ENCODE data around the gene RNASEL. TPM values are rescaled to one million over a fixed set of nuclear protein-coding genes. Genes with fewer than 3 reads are reported as not detected.
"Not testable (repeated sequence)": the region's sequence is repeated elsewhere in the genome, so short reads cannot be mapped to it uniquely, and the experiment has no call there.

RNASEL gene
- polyA plus RNA-seq, 12 donors = 2.8 to 8.9 (median 5.9) TPM; not detected in 1

DNA sequence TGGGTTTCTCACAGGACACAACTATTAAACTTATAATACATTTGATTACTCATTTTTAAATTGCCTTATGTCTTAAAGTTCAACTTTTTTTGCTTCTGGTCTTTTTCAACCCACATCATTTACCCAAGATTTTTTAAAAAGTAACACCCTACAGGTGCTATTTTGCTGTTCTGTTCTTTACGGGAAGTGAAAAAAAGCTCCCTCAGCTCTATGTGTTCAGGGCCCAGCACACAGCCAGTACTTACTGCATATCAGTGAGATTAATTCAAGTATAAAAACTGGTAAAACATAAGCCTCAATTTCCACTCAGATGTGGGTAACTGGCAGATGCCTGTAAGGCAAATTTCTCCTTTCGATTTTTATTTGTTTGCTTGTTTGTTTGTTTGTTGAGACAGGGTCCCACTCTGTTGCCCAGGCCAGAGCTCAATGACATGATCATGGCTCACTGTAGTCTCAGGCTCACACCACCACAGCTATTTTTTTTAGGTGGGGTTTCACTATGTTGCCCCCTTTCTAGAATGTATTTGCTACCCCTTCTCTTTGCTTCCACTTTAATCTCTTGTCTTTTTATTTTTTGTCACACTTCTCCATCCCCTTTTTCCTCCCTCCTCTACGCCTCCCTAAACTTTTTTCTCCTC lies 20.3 kb downstream of the RNASEL start:
- no peak for DNase-seq

DNA sequence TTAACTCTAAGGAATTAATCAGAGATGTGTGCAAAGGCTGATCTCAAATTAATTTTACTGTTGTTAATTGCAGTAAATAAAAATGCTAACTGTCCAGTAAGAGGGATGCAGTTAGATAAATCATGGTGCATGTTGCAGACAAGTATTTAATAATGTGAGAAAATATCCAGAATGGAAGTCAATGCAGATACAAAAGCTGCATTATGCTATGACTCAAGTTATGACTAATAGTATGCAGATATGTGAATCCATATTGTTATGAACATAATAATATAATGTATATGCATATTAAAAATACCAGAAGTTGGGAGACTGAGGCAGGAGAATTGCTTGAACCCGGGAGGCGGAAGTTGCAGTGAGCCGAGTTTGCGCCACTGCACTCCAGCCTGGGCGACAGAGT lies 21.4 kb downstream of the RNASEL start:
- DNase-seq = no peak

DNA sequence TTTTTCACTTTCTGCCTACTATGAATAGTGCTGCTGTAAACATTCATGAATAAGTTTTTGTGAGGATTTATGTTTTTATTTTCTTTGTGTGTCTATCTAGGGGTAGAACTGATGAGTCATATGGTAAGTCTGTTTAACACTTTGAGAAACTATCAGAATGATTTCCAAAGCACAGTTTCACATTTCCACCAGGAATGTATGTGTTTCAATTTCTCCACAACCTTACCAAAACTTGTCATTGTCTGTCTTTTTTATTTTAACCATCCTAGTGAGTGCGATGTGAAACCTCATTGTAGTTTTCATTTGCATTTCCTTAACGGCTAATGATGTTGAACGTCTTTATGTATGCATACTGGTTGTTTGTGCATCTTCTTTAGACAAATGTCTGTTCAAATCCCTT lies 23.5 kb downstream of the RNASEL start:
- DNase-seq = no peak

DNA sequence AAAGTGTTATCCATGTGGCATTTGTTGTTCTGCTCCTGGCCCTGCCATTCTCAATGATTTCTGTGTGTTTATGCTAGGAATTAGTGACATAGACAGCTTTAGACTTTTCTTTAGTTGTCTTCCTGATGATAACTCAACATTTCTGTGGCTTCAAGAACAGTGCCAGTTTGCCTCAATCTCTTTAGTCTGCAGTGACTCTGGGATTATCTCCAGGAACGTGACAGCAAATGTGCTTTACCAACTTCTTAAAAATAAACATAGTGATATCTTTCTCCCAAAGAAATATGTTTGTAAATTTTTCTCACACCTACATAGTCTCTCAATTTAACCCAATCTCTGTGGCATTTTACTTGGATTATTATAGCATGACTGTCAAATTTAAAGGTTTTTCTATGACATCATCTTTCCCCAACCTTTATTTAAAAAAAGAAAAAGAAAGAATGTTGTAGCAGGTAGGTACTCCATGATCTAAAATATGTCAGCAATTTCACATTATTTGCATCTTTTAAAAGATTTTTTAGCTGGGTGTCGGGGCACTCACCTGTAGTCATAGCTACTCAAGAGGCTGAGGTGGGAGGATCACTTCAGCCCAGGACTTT lies 24.6 kb downstream of the RNASEL start:
- no peak for DNase-seq

DNA sequence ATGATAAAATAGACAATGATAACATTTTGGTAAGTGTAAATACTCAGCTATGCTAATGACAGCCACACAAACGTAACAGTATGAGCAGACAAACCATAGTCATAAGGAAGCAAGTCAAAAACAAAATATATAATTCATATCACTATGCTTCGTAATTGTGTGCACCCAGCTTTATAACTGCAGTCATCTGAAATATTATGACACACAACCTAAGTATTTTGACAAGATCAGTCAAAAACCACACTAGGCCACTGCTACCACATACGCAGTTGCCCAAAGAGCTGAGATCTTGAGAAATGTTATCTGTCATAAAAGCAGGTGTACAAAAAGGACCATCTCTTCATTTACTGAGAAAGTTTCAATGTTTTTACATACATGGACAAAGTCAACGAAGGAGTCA lies 26.0 kb downstream of the RNASEL start:
- DNase-seq = no peak

DNA sequence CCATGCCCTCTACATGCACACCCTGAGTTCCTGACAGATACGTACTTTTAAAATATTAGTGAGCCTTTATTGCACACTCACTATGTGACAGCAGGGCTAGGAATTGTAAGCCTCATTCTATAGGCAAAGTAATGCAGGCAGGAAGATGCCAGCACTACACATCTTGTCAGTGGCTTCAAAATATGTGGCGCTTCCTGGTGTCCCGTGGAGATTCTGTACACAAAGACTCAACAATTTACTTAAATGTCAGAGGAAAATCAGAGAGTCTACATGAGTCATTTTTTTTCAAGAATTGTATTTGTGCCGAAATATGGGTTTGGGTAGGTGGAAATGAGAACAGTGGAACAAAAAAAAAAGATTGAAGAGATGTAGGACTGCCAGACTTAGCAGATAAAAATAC lies 27.6 kb downstream of the RNASEL start:
- no peak for DNase-seq

DNA sequence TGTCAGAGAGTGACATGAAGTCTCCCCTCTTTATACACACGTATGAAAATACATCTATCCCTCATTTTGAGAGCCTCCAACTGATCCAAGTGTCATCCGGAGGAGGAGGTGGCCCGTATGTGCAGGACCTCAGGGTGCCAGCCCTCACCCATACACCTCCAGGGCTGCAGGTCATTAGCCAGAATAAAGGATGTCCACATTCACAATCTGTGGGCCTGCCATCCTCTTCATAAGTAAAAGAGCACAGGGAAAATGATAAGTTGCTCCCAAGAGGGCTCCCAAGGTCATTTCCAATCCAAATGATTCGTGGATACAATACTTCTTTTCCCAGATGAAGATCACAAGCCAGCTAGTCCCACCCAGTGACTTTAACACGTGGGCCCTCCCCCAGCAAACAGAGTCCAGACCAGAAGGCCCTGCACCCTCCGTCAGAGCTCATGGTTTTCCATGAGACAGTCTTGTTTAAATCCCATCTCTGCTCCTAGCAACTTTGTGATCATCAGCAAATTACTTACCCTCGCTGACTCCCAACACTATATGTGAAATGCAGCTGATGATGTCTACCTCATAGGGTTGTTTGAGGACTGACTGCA lies 28.6 kb downstream of the RNASEL start:
- peak; percentile 0 for DNase-seq

DNA sequence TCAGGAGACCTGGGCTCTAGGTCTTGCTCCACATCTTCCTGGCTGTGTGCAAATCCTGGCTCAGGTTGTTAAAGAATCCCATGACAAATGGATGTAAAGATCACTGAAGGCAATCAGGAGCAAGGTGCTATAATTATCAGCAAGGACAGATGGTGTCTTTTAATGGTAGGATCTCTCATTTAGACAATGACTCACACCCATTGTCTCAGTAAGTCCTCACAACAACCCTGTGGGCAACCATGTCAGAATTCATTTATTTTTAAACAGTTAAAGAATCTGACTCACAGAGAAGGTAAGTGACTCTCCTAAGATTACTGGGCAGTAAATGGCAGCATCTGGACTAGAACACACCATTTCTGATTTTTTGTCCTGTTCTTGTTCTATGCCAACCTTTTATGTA lies 32.8 kb downstream of the RNASEL start:
- DNase-seq = no peak

DNA sequence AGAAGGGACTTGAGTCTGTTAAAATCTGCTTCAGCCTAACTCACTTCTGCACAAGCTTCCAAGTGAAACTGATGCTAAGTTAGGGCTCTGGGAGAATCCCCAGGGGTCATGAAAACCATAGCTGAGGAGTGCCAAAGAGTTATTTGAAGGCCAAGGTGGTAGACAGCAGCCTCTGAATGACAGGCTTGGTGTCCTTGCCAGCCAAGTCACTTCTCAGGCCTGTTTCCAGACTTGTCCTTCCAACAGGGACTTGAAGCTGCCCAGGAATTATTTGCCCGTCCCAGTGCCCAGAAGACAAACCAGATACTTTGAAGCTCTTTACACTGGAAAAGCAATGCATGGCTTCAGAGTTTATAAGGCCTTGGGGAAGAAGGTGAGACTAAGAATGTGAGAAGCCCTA lies 33.6 kb downstream of the RNASEL start:
- no peak for DNase-seq

DNA sequence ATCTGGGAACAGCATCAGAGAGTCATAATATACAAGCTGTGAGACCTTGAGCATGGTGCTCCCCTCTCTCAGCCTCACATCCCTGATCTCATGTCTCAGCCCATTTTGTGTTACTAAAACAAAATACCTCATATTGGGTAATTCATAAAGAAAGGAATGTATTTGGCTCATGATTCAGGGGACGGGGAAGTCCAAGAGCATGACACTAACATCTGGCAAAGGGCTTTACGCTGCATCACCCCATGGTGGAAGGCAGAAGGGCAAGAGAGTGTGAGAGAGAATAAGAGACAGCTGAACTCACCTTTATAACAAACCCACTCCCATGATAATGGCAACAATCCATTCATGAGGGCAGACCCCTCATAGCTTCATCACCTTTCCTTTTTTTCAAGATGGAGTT lies 36.5 kb downstream of the RNASEL start:
- no peak for DNase-seq

DNA sequence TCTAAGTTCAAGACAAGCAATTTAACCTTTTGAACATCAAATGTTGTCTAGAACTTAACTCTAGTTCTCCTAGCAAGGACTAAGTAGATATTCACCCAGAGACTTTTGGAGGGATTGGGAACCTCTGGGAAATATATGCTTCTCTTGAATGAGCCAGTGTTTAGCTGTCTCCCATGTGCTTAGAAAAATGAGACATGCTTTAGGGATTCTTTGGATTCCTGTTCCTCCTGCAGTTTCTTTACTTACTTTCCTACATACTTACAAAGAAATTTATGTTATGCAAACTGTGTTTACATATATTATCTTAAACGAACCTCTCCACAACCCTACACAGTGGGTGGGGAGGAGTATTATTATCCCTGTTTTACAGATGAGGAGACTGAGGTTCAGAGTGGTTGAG lies 39.2 kb downstream of the RNASEL start:
- no peak for DNase-seq

DNA sequence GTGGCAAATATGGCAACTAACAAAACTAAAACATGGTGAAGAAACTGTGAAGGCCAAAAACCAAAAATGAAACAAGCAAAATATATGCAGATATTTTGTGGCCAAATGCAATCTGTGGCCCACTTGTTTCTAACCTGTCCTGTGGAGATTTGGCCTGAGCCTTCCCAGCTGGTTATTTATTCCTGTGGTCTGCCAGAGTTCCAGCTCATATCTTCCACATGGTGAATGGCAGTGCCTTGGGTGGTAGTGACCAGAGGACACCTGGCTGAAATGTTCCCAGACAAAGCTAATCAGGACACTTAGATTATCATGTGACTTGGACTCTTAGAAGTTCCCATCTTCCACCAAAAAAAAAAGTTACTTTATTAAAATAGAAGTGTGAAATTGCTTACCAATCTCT lies 39.7 kb downstream of the RNASEL start:
- no peak for DNase-seq

DNA sequence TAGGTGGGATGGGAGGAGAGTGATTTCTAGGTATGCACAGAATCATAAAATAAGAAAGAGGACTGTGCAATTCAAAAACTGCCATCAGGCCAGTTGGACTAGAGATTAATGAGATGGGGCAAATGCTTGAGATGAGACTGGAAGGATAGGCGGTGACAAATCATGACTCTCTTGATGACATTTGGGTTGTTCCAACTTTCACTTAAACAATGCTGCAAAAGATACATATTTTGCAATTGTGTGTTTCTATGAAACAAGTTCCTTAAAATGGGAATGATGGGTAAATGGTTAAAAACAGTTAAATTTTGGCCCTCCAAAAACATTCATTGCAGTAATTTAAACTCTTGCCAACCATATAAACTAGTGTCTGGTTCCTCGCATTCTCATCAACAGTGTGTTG lies 55.2 kb downstream of the RNASEL start:
- DNase-seq = no peak

DNA sequence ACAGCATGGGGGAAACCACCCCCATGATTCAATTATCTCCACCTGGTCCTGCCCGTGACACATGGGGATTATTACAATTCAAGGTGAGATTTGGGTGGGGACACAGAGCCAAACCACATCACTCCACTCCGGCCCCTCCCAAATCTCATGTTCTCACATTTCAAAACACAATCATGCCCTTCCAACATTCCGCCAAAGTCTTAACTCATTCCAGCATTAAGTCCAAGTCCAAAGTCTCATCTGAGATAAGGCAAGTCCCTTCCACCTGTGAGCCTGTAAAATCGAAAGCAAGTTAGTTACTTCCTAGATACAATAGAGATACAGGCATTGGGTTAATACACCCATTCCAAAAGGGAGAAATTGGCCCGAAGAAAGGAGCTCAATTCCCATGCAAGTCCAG lies 60.9 kb downstream of the RNASEL start:
- DNase-seq = not testable (repeated sequence)

DNA sequence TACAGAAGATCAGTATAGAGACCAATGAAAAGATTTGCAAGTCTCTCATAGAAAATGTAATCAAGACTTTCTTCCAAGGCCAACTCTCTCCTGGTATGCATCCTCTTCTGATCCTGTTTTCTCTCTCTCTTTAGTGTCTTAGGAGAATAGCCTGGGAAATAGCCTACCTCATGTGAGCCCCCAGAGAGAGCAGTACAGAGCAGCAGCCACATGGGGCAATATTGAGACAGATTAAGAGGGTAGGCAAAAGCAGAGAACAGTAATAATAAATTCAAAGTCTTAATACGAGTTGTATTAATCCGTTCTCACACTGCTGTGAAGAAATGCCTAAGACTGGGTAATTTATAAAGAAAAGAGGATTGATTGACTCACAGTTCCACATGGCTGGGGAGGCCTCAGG lies 61.4 kb downstream of the RNASEL start:
- DNase-seq = no peak

DNA sequence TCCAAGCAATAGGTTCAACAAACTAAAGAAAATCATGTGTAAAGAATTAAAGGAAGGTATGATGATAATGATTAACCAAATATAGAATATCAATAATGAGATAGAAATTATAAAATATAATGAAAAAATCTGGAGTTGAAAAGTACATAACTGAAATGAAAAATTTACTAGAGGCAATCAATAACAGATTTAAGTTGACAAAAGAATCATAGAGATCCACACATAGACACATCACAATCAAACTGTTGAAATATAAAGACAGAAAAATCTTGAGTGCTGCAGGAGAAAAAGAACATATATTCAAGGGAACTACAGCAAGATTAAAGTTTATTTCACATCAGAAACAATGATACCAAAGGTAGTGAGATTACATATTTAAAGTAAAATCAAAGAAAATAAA lies 63.7 kb downstream of the RNASEL start:
- DNase-seq = no peak

Other genes starting within 250 kb of the RNASEL start
- gene GLUL, start 197.5 kb downstream of the RNASEL start, polyA plus RNA-seq (ENCODE audit: insufficient read length in 12 of 12) = 100 to 1,000 TPM in 11 of 12 donors, not detected in 1; 110 to 402 (median 289) TPM
- under 1 TPM in 5 of 12 donors, not detected in 7; 0.05 to 0.17 (median 0.09) TPM for gene TEDDM1, start 188.6 kb downstream of the RNASEL start, polyA plus RNA-seq (ENCODE audit: insufficient read length in 12 of 12)
- not detected for gene RGSL1, start 139.1 kb downstream of the RNASEL start, polyA plus RNA-seq (ENCODE audit: insufficient read length in 12 of 12)
- 10 to 100 TPM in 5 of 12 donors, 1 to 10 TPM in 6, not detected in 1; 5.1 to 23.5 (median 9.3) TPM for gene RGS16, start 15.1 kb upstream of the RNASEL start, polyA plus RNA-seq (ENCODE audit: insufficient read length in 12 of 12)
- under 1 TPM in 9 of 12 donors, not detected in 3; 0.03 to 0.20 (median 0.12) TPM for gene RGS8, start 95.3 kb upstream of the RNASEL start, polyA plus RNA-seq (ENCODE audit: insufficient read length in 12 of 12)
- 10 to 100 TPM in 4 of 12 donors, 1 to 10 TPM in 7, not detected in 1; 3.9 to 22.6 (median 8.3) TPM for gene NPL, start 200.5 kb upstream of the RNASEL start, polyA plus RNA-seq (ENCODE audit: insufficient read length in 12 of 12)